ENCODE data around the gene SLC6A11.

Gene SLC6A11

GRCh38 chr3:10890665-10891064 lies 74.6 kb downstream of the SLC6A11 start:
- no peak for DNase-seq

- DNase-seq, result no peak
These were observed 76.6 kb downstream of the SLC6A11 start for GRCh38 chr3:10892622-10893021.

GRCh38 chr3:10901296-10901945 lies 85.4 kb downstream of the SLC6A11 start:
- no peak for DNase-seq

- no peak for DNase-seq
These were observed 91.2 kb downstream of the SLC6A11 start for GRCh38 chr3:10907262-10907661.

GRCh38 chr3:10910367-10910766 lies 94.3 kb downstream of the SLC6A11 start:
- no peak for DNase-seq

GRCh38 chr3:10911350-10912002 lies 95.4 kb downstream of the SLC6A11 start:
- DNase-seq, result no peak

GRCh38 chr3:10912786-10913185 lies 96.8 kb downstream of the SLC6A11 start:
- no peak for DNase-seq

GRCh38 chr3:10915376-10915775 lies 99.3 kb downstream of the SLC6A11 start:
- DNase-seq, result peak; percentile 31

GRCh38 chr3:10917176-10917575 lies 101.1 kb downstream of the SLC6A11 start:
- DNase-seq, result no peak

GRCh38 chr3:10918011-10918410 lies 102.0 kb downstream of the SLC6A11 start:
- no peak for DNase-seq

- no peak for DNase-seq
These were observed 103.6 kb downstream of the SLC6A11 start for GRCh38 chr3:10919636-10920035.

- no peak for DNase-seq
These were observed 109.6 kb downstream of the SLC6A11 start for GRCh38 chr3:10925436-10926255.

GRCh38 chr3:10926256-10926810 lies 110.3 kb downstream of the SLC6A11 start:
- no peak for DNase-seq

GRCh38 chr3:10926811-10927521 lies 110.9 kb downstream of the SLC6A11 start:
- peak; percentile 28 for DNase-seq

GRCh38 chr3:10927551-10927950 lies 111.5 kb downstream of the SLC6A11 start:
- no peak for DNase-seq

- no peak for DNase-seq
These were observed 112.5 kb downstream of the SLC6A11 start for GRCh38 chr3:10928407-10928960.

GRCh38 chr3:10928961-10929471 lies 113.0 kb downstream of the SLC6A11 start:
- DNase-seq, result no peak

GRCh38 chr3:10929978-10930665 lies 114.1 kb downstream of the SLC6A11 start:
- DNase-seq, result no peak

GRCh38 chr3:10930666-10931040 lies 114.6 kb downstream of the SLC6A11 start:
- DNase-seq, result no peak

GRCh38 chr3:10932596-10932995 lies 116.6 kb downstream of the SLC6A11 start:
- no peak for DNase-seq

- no peak for DNase-seq
These were observed 117.0 kb downstream of the SLC6A11 start for GRCh38 chr3:10933021-10933420.

- DNase-seq, result no peak
These were observed 117.4 kb downstream of the SLC6A11 start for GRCh38 chr3:10933470-10933804.
